Pancreas (tissue), 10 donors: ENCODE measurements around the gene UBC. TPM values are rescaled to one million over a fixed set of nuclear protein-coding genes. Genes with fewer than 3 reads are reported as not detected.

Experiments used
- ATAC-seq, 4 donors: fragments of 200-7000 bp; cut with Tn5 transposase; one replicate each; pipeline versions ENCODE4 v1.8.0 to v1.9.1; 2020; ENCODE audit warnings: mild to moderate bottlenecking in 4 of 4, moderate library complexity in 4 of 4
- DNase-seq, 6 donors: peaks; one replicate each; pipeline ENCODE4 v3.0.0-alpha.2; 2020
- FAIRE-seq: peaks from 2 replicates; lab custom pipeline; 2012; peaks lifted over from hg19 to GRCh38; lab: Jason Lieb, UNC
- H3K27ac ChIP-seq, 4 donors: fragments of 200-600 bp; sonication (generic); 1 replicate in 3 of 4; 2 replicates in 1 of 4; pipeline versions ENCODE4 v1.5.0 to v1.8.0; 2020
- H3K27me3 ChIP-seq, 4 donors: fragments of 200-600 bp; one replicate each; pipeline ENCODE4 v1.8.0; 2021
- H3K36me3 ChIP-seq, 3 donors: fragments of 200-600 bp; sonication (generic) in 1 of 3; one replicate each; pipeline versions ENCODE4 v1.5.0 to v1.8.0; 2020 to 2021
- H3K4me1 ChIP-seq, 3 donors: fragments of 200-600 bp; one replicate each; pipeline ENCODE4 v1.8.0; 2021
- H3K4me3 ChIP-seq, 4 donors: fragments of 200-600 bp; sonication (generic) in 2 of 4; one replicate each; pipeline versions ENCODE4 v1.5.0 to v1.8.0; 2020 to 2021
- H3K9me3 ChIP-seq, 4 donors: fragments of 200-600 bp; one replicate each; pipeline ENCODE4 v1.8.0; 2021
- CTCF ChIP-seq, 4 donors: fragments of 200-600 bp; sonication (generic) in 3 of 4; IDR thresholded peaks; one replicate each; pipeline versions ENCODE4 v1.5.0 to v1.8.0; 2021; ENCODE audit warnings: antibody characterized with exemption in 4 of 4
- WGBS, 2 donors: extraction: QIAGEN DNeasy Blood & Tissue Kit; methylation state at CpG; one replicate each; pipeline ENCODE4 v1.1.7; 2013; 5-methylcytosine and 5-hydroxymethylcytosine counted together
- intact Hi-C, 3 donors: fragments of 100-400 bp; cut with DNase I; formaldehyde crosslinking; loops; one replicate each; pipeline versions ENCODE4 v1.11.1 to v1.14.2; 2022
- microRNA-seq, 2 donors: library from miRNA; unstranded; fragments of <30 nt; microRNA quantifications; one replicate each; pipeline versions ENCODE4 to v1.1.0, GENCODE V29; 2019 to 2020
- polyA plus RNA-seq, 2 donors: library from polyadenylated mRNA; stranded (reverse); fragments of 200-250 nt; gene quantifications; one replicate each; pipeline ENCODE4 v1.2.3, GENCODE V29; 2013
- total RNA-seq, 6 donors: library from RNA; stranded (reverse); fragmentation: NEBNext Ultra II Directional in 4 of 6; extraction: Animal tissue kit (Norgen Biotek cat#: 25700) in 4 of 6; gene quantifications; one replicate each; pipeline versions ENCODE4 v1.2.1 to v1.2.4, GENCODE V29; 2021 to 2023
- donor health status: healthy with polysubstance abuse.
- donor health status: DM: no; HTN: no; CAD: no; lungs with moderate emphysema.
- donor health status: DM: no; HTN: no; CAD: no.
- donor health status: control.
- donor health status: control.
- donor health status: Bipolar disorder and iron deficiency.
- donor health status: DM: yes; HTN: yes; CAD: no.
- donor health status: DM: no; HTN: no; CAD: no.
- donor health status: DM: no; HTN: no; CAD: no.
- donor health status: DM: yes; HTN: yes; CAD: no.

UBC gene
- total and polyA plus RNA-seq, 8 donors, result 353 to 605 (median 433) TPM

- Histone ChIP-seq H3K36me3 (no peaks in the 10 kb centered on the region), H3K27ac (no peak overlapping the region), H3K4me1 (no peaks in the 10 kb centered on the region), H3K27me3 (no peaks in the 10 kb centered on the region), H3K9me3 (no peaks in the 10 kb centered on the region), H3K4me3 (no peak overlapping the region)
- no peak for FAIRE-seq
- 72 to 77% methylated on average over 8 of the region's 8 CpGs for WGBS, 2 donors
- no peak for ATAC-seq
- no peak for TF ChIP-seq CTCF (IDR thresholded peaks at IDR 0.05)
- DNase-seq, result no peak
- intact Hi-C loops, result no loop called here
Measured at GRCh38 chr12:124861898-124862676, 52.4 kb downstream of the UBC start.

Small RNA genes lying within 50 kb of the gene (microRNA-seq; reads per million reads assigned to microRNA genes)
- 0 reads per million in 2 donors for gene MIR5188

Other genes with a start within 250 kb of the UBC start
- 10 to 100 TPM in 2 of 6 donors, 1 to 10 TPM in 4; 4.7 to 14.3 (median 8.4) TPM for gene SCARB1, start 50.8 kb downstream of the UBC start, total RNA-seq
- 10 to 100 TPM; 11.7 to 14.7 TPM for gene SCARB1, start 50.8 kb downstream of the UBC start, polyA plus RNA-seq
- gene DHX37, start 74.5 kb upstream of the UBC start, total RNA-seq, result 10 to 100 TPM in 4 of 6 donors, 1 to 10 TPM in 2; 8.4 to 13.8 (median 10.6) TPM
- 10 to 100 TPM in 1 of 2 donors, 1 to 10 TPM in 1; 9.1 to 13.3 TPM for gene DHX37, start 74.5 kb upstream of the UBC start, polyA plus RNA-seq
- 10 to 100 TPM in 2 of 6 donors, 1 to 10 TPM in 4; 2.7 to 10.6 (median 5.5) TPM for gene BRI3BP, start 79.0 kb upstream of the UBC start, total RNA-seq
- gene BRI3BP, start 79.0 kb upstream of the UBC start, polyA plus RNA-seq, result 1 to 10 TPM; 1.5 to 2.4 TPM
- gene AACS, start 150.8 kb upstream of the UBC start, total RNA-seq, result 10 to 100 TPM; 11.0 to 18.4 (median 15.5) TPM
- gene AACS, start 150.8 kb upstream of the UBC start, polyA plus RNA-seq, result 10 to 100 TPM; 13.2 to 21.4 TPM